Right lung (tissue), 10 donors: ENCODE measurements around the gene MRI1. TPM values are rescaled to one million over a fixed set of nuclear protein-coding genes. Genes with fewer than 3 reads are reported as not detected.
"Not testable (repeated sequence)": the region's sequence is repeated elsewhere in the genome, so short reads cannot be mapped to it uniquely, and the experiment has no call there.

Experiments used
- DNase-seq, 2 donors: peaks; one replicate each; pipeline ENCODE4 v3.0.0-alpha.2; 2013
- long read RNA-seq, 8 donors: transcript quantifications; one replicate each; lab custom pipeline, GENCODE V29; 2026
- polyA plus RNA-seq, 5 donors: library from polyadenylated mRNA; unstranded; fragments of 120-200 nt; gene quantifications; one replicate each; pipeline versions ENCODE4 v1.2.1 to v1.2.3, GENCODE V29; 2013; ENCODE audit warnings: inconsistent platforms in 1 of 5, low replicate concordance in 1 of 5; ENCODE audit not compliant: insufficient read length in 5 of 5, insufficient read depth in 1 of 5

MRI1 gene
- 10 to 100 TPM; 42.2 to 70.5 (median 55.0) TPM for polyA plus RNA-seq
- long read RNA-seq, donor 1, transcript MRI1-201 (6 exons, 1,735 nt), result major isoform, 9 of 70 reads
- long read RNA-seq, donor 1, partial matches to known transcripts, result 32 of 70 reads
- long read RNA-seq, donor 1, other reads (novel, unspliced or antisense), result 27 of 70 reads
- long read RNA-seq, donor 2, partial matches to known transcripts, result 21 of 23 reads
- long read RNA-seq, donor 2, other reads (novel, unspliced or antisense), result 0 of 23 reads
- long read RNA-seq, donor 3, partial matches to known transcripts, result 40 of 66 reads
- long read RNA-seq, donor 3, other reads (novel, unspliced or antisense), result 21 of 66 reads
- long read RNA-seq, donor 4, partial matches to known transcripts, result 6 of 21 reads
- long read RNA-seq, donor 4, other reads (novel, unspliced or antisense), result 10 of 21 reads
- long read RNA-seq, donor 5, transcript MRI1-201 (6 exons, 1,735 nt), result major isoform, 7 of 51 reads
- long read RNA-seq, donor 5, partial matches to known transcripts, result 28 of 51 reads
- long read RNA-seq, donor 5, other reads (novel, unspliced or antisense), result 11 of 51 reads
- long read RNA-seq, donor 6, transcript MRI1-201 (6 exons, 1,735 nt), result major isoform, 8 of 56 reads
- long read RNA-seq, donor 6, partial matches to known transcripts, result 35 of 56 reads
- long read RNA-seq, donor 6, other reads (novel, unspliced or antisense), result 10 of 56 reads
- long read RNA-seq, donor 7, transcript MRI1-201 (6 exons, 1,735 nt), result major isoform, 8 of 36 reads
- long read RNA-seq, donor 7, partial matches to known transcripts, result 20 of 36 reads
- long read RNA-seq, donor 7, other reads (novel, unspliced or antisense), result 7 of 36 reads
- long read RNA-seq, donor 8, partial matches to known transcripts, result 0 of 3 reads
- long read RNA-seq, donor 8, other reads (novel, unspliced or antisense), result 0 of 3 reads

- DNase-seq, result peak; percentile 78 to 84
Observed at GRCh38 chr19:13764101-13764807, at the start of gene MRI1. Gene MRI1 (plus strand): TSS chr19:13764522. CDS start chr19:13764589, 67 bp downstream.

GRCh38 chr19:13717194-13717643 lies 47.1 kb upstream of the MRI1 start:
- no peak for DNase-seq

GRCh38 chr19:13718733-13719132 lies 45.6 kb upstream of the MRI1 start:
- no peak for DNase-seq

- DNase-seq, result no peak
Observed at GRCh38 chr19:13722146-13722545, 42.2 kb upstream of the MRI1 start.

GRCh38 chr19:13723206-13723605 lies 41.1 kb upstream of the MRI1 start:
- no peak for DNase-seq

GRCh38 chr19:13726323-13726722 lies 38.0 kb upstream of the MRI1 start:
- no peak for DNase-seq

GRCh38 chr19:13727798-13728197 lies 36.5 kb upstream of the MRI1 start:
- no peak for DNase-seq

GRCh38 chr19:13729859-13730258 lies 34.5 kb upstream of the MRI1 start:
- DNase-seq, result no peak

GRCh38 chr19:13731147-13731964 lies 33.0 kb upstream of the MRI1 start:
- DNase-seq, result peak; percentile 95 to 96

GRCh38 chr19:13732337-13732736 lies 32.0 kb upstream of the MRI1 start:
- no peak for DNase-seq

- DNase-seq, result no peak
Observed at GRCh38 chr19:13734751-13735150, 29.6 kb upstream of the MRI1 start.

GRCh38 chr19:13738073-13738472 lies 26.2 kb upstream of the MRI1 start:
- no peak for DNase-seq

GRCh38 chr19:13741893-13742292 lies 22.4 kb upstream of the MRI1 start:
- no peak for DNase-seq

- DNase-seq, result no peak
Observed at GRCh38 chr19:13742756-13743155, 21.6 kb upstream of the MRI1 start.

- no peak for DNase-seq
Observed at GRCh38 chr19:13744174-13744573, 20.1 kb upstream of the MRI1 start.

GRCh38 chr19:13747098-13747453 lies 17.2 kb upstream of the MRI1 start:
- no peak for DNase-seq

- peak in 1 of 2 donors; percentile 20 for DNase-seq
Observed at GRCh38 chr19:13748169-13748828, 16.0 kb upstream of the MRI1 start.

- no peak for DNase-seq
Observed at GRCh38 chr19:13751436-13751835, 12.9 kb upstream of the MRI1 start.

- DNase-seq, result not testable (repeated sequence)
Observed at GRCh38 chr19:13753622-13754021, 10.7 kb upstream of the MRI1 start.

- DNase-seq, result no peak
Observed at GRCh38 chr19:13756210-13756609, 8.1 kb upstream of the MRI1 start.
